Endothelial cell of umbilical vein (primary cell): ENCODE results near the gene ARID2. TPM values are rescaled to one million over a fixed set of nuclear protein-coding genes. Genes with fewer than 3 reads are reported as not detected.

Experiments used
- BruUV-seq: library from RNA; stranded (reverse); fragments of 400-500 nt; replicated peaks from 2 replicates; lab custom pipeline; 2021; lab: Mats Ljungman, UMichigan
- CTCF ChIA-PET: fragments of 300-600, 350-600 bp; sonication (Branson Sonifier 250); formaldehyde crosslinking; loops from one replicate; lab custom pipeline; 2021; ENCODE audit warnings: antibody characterized with exemption, inconsistent platforms; lab: Charles Lee
- POLR2A ChIA-PET: fragments of 300-600, 350-600 bp; sonication (Branson Sonifier 250); formaldehyde crosslinking; loops from one replicate; lab custom pipeline; 2021; ENCODE audit warnings: antibody characterized with exemption, inconsistent platforms; lab: Charles Lee
- DNase-seq: peaks from one replicate; pipeline ENCODE4 v3.0.0-alpha.2; 2011; ENCODE audit warnings: low read depth, low spot score
- FAIRE-seq: peaks from 2 replicates; lab custom pipeline; 2011; peaks lifted over from hg19 to GRCh38; lab: Jason Lieb, UNC
- H2AFZ ChIP-seq: 2 replicates; pipeline ENCODE4 v1.6.0; 2012; ENCODE audit warnings: low read depth, low read length, control low read depth, inconsistent platforms
- H3K27ac ChIP-seq: 2 replicates; pipeline ENCODE4 v1.5.1; 2011; ENCODE audit warnings: low read depth, mild to moderate bottlenecking, control low read depth, low read length, moderate library complexity; ENCODE audit not compliant: insufficient read depth
- H3K27me3 ChIP-seq, 2 experiments: 2 replicates each; pipeline versions ENCODE4 v1.6.0 to v1.6.1; 2011; ENCODE audit warnings: low read length in 2 of 2, mixed read lengths in 1 of 2; ENCODE audit not compliant: control insufficient read depth in 2 of 2, insufficient read depth in 2 of 2
- H3K36me3 ChIP-seq, 2 experiments: 2 replicates in 1 of 2; 3 replicates in 1 of 2; pipeline ENCODE4 v1.5.1; 2011; ENCODE audit warnings: low read length in 2 of 2, mild to moderate bottlenecking in 1 of 2, moderate library complexity in 1 of 2; ENCODE audit not compliant: control insufficient read depth in 2 of 2, insufficient read depth in 2 of 2; ENCODE audit errors: extremely low read depth in 1 of 2
- H3K4me1 ChIP-seq: 3 replicates; pipeline ENCODE4 v1.5.1; 2011; ENCODE audit warnings: mild to moderate bottlenecking, low read length; ENCODE audit not compliant: control insufficient read depth, insufficient read depth; ENCODE audit errors: extremely low read depth
- H3K4me2 ChIP-seq: 2 replicates; pipeline ENCODE4 v1.6.1; 2011; ENCODE audit warnings: low read length, control low read depth, mixed read lengths; ENCODE audit not compliant: insufficient read depth
- H3K4me3 ChIP-seq, 3 experiments: fragments of 200-600 bp in 1 of 3; sonication (generic), shearing (Covaris generic) in 1 of 3; replicated peaks in 1 of 3; 2 replicates each; pipeline ENCODE4 v1.5.1; 2011 to 2016; ENCODE audit warnings: control low read depth in 3 of 3, low read length in 3 of 3, mild to moderate bottlenecking in 2 of 3, inconsistent platforms in 1 of 3, low read depth in 1 of 3, moderate library complexity in 1 of 3; ENCODE audit not compliant: insufficient read depth in 1 of 3
- H3K79me2 ChIP-seq: 2 replicates; pipeline ENCODE4 v1.6.0; 2012; ENCODE audit warnings: low read length, inconsistent platforms; ENCODE audit not compliant: control insufficient read depth, insufficient read depth
- H3K9ac ChIP-seq: replicated peaks from 2 replicates; pipeline ENCODE3; 2011; ENCODE audit warnings: low read length, control low read depth; ENCODE audit not compliant: insufficient read depth; ENCODE audit errors: extremely low read depth
- H3K9me1 ChIP-seq: replicated peaks from 3 replicates; pipeline ENCODE4 v1.6.0; 2011; ENCODE audit warnings: mild to moderate bottlenecking, low read length; ENCODE audit not compliant: control insufficient read depth, insufficient read depth; ENCODE audit errors: extremely low read depth
- H3K9me3 ChIP-seq: replicated peaks from 2 replicates; pipeline ENCODE4 v1.5.1; 2012; ENCODE audit warnings: low read length, inconsistent platforms; ENCODE audit not compliant: control insufficient read depth, insufficient read depth
- H4K20me1 ChIP-seq: replicated peaks from 2 replicates; pipeline ENCODE3; 2011; ENCODE audit warnings: mild to moderate bottlenecking, low read length; ENCODE audit not compliant: control insufficient read depth, insufficient read depth; ENCODE audit errors: extremely low read depth
- CTCF ChIP-seq, 2 donors: IDR thresholded peaks; 1 replicate in 1 of 2; 2 replicates in 1 of 2; pipeline ENCODE4 v1.5.1; 2011; ENCODE audit warnings: low read length in 2 of 2, mild to moderate bottlenecking in 2 of 2, moderate library complexity in 2 of 2, control low read depth in 1 of 2, inconsistent platforms in 1 of 2, low read depth in 1 of 2; ENCODE audit not compliant: insufficient read depth in 1 of 2; ENCODE audit errors: extremely low read depth in 1 of 2
- EZH2 ChIP-seq: IDR thresholded peaks from 2 replicates; pipeline ENCODE4 v1.6.1; 2012; ENCODE audit warnings: borderline replicate concordance, low read depth, mild to moderate bottlenecking, moderate library complexity, low read length, inconsistent platforms; ENCODE audit not compliant: severe bottlenecking
- FOS ChIP-seq: IDR thresholded peaks from 2 replicates; pipeline ENCODE4 v1.6.1; 2011; ENCODE audit warnings: mild to moderate bottlenecking, low read length, moderate library complexity, borderline replicate concordance; ENCODE audit not compliant: insufficient read depth
- GATA2 ChIP-seq: IDR thresholded peaks from 2 replicates; pipeline ENCODE4 v1.7.0; 2011; ENCODE audit warnings: low read depth, mild to moderate bottlenecking, moderate library complexity, mixed read lengths, low read length; ENCODE audit not compliant: insufficient read length, insufficient read depth
- JUN ChIP-seq: IDR thresholded peaks from 2 replicates; pipeline ENCODE4 v1.6.1; 2011; ENCODE audit warnings: borderline replicate concordance, low read depth; ENCODE audit not compliant: insufficient read length, insufficient read depth
- MYC ChIP-seq: IDR thresholded peaks from one replicate; pipeline ENCODE4 v1.6.1; 2011; ENCODE audit warnings: mild to moderate bottlenecking, low read depth, low read length
- POLR2A ChIP-seq: IDR thresholded peaks from 2 replicates; pipeline ENCODE4 v1.6.1; 2012; ENCODE audit warnings: low read depth, mild to moderate bottlenecking, control low read depth, low read length
- POLR2AphosphoS5 ChIP-seq: IDR thresholded peaks from 2 replicates; pipeline ENCODE4 v1.6.1; 2012; ENCODE audit warnings: low read depth, mild to moderate bottlenecking, control low read depth, low read length, moderate library complexity; ENCODE audit not compliant: insufficient read depth
- dilution Hi-C: fragments of 300-500 bp; cut with MboI; formaldehyde crosslinking; loops from one replicate; pipeline ENCODE4 v1.15.0; 2019; ENCODE audit warnings: low sequenced_read_pairs; ENCODE audit not compliant: extremely low pct_ligation_motif_present
- intact Hi-C: fragments of 100-400 bp; cut with micrococcal nuclease; formaldehyde crosslinking; loops from one replicate; pipeline ENCODE4 v1.10.0; 2022
- polyA plus RNA-seq, 4 experiments: library from polyadenylated mRNA; depleted of rRNA in 3 of 4; stranded (reverse) in 3 of 4; unstranded in 1 of 4; fragments of >200 nt; gene quantifications; 2 replicates each; pipeline versions ENCODE4 v1.2.1 to v1.2.3, GENCODE V29; 2011 to 2012; ENCODE audit warnings: missing spikeins in 1 of 4
- total RNA-seq: library from RNA; stranded (reverse); gene quantifications from 2 replicates; pipeline ENCODE4 v1.2.3, GENCODE V29; 2021
- TF ChIP-seq, protein P1 (sequence below): IDR thresholded peaks from 2 replicates; pipeline ENCODE4 v1.6.1; 2011; ENCODE audit not compliant: insufficient read depth, insufficient read length

The ARID2 gene
- total and polyA plus RNA-seq, 2 donors (not counting 3 experiments of a cell fraction or from before 2014, with no cell fraction given), result 10.8 to 26.7 TPM

DNA sequence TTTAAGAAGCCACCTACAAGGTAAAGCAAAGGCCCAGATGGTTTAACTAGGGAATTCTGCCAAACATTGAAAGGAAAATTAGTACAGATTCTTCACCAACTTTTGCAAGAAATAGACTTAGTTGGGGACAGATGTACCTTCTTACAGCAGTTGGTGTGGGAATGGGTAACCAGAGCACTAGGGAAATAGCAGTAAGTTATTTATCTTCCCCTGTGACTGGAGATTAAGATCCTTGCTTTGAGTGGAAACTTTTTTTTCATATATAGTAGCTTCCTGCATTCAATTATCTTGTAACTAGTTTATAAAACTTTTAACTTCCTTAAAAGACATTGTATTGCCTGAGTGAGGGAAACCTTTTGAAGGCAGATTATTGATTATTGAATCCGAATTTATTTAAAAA is 44.2 kb downstream of the ARID2 start:
- Histone ChIP-seq H3K27me3 (no peaks in the 10 kb centered on the region), H3K79me2 (peaks cover 28% of the 10 kb centered on the region), H3K4me1 (peaks cover 13% of the 10 kb centered on the region), H3K9me1 (no peaks in the 10 kb centered on the region), H3K4me3 (no peak overlapping the region), H4K20me1 (peaks cover 3% of the 10 kb centered on the region), H3K9me3 (no peaks in the 10 kb centered on the region), H3K27ac (no peak overlapping the region), H3K4me2 (no peak overlapping the region), H3K9ac (no peak overlapping the region), H3K36me3 (no peaks in the 10 kb centered on the region), H2AFZ (no peak overlapping the region)
- dilution Hi-C loops (no loop called here), intact Hi-C loops (no loop called here)
- BruUV-seq, result no TSS peak
- no peak for FAIRE-seq
- DNase-seq, result peak; percentile 27
- CTCF ChIA-PET, result interaction anchor here (1.5 to 2.4 kb wide), 2 partner anchors 12 to 230 kb away, joined by 6 to 11 read pairs; no protein-coding TSS in a partner anchor
- POLR2A ChIA-PET, result no interaction called here
- TF ChIP-seq POLR2AphosphoS5 (no peak), EZH2 (no peak), CTCF (IDR thresholded peaks at IDR 0.05; ENCODE audit: extremely low read depth in 1 of 2, insufficient read depth in 1 of 2, low read depth in 1 of 2, low read length in 2 of 2) (no peak), POLR2A (no peak), GATA2 (no peak), MYC (no peak), FOS (no peak), JUN (no peak)
- TF ChIP-seq, protein P1, sequence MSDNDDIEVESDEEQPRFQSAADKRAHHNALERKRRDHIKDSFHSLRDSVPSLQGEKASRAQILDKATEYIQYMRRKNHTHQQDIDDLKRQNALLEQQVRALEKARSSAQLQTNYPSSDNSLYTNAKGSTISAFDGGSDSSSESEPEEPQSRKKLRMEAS, result no peak
